HK-2 (cell line): Measurements from ENCODE around the gene EEF1AKMT1.
A peak's percentile ranks its signal among the peaks of the same experiment; 100 is the strongest.

Experiments
- DNase-seq: peaks from one replicate; pipeline ENCODE4 v3.0.0-alpha.2; 2018; ENCODE audit not compliant: unreplicated experiment

Gene EEF1AKMT1, protein sequence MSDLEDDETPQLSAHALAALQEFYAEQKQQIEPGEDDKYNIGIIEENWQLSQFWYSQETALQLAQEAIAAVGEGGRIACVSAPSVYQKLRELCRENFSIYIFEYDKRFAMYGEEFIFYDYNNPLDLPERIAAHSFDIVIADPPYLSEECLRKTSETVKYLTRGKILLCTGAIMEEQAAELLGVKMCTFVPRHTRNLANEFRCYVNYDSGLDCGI

DNA sequence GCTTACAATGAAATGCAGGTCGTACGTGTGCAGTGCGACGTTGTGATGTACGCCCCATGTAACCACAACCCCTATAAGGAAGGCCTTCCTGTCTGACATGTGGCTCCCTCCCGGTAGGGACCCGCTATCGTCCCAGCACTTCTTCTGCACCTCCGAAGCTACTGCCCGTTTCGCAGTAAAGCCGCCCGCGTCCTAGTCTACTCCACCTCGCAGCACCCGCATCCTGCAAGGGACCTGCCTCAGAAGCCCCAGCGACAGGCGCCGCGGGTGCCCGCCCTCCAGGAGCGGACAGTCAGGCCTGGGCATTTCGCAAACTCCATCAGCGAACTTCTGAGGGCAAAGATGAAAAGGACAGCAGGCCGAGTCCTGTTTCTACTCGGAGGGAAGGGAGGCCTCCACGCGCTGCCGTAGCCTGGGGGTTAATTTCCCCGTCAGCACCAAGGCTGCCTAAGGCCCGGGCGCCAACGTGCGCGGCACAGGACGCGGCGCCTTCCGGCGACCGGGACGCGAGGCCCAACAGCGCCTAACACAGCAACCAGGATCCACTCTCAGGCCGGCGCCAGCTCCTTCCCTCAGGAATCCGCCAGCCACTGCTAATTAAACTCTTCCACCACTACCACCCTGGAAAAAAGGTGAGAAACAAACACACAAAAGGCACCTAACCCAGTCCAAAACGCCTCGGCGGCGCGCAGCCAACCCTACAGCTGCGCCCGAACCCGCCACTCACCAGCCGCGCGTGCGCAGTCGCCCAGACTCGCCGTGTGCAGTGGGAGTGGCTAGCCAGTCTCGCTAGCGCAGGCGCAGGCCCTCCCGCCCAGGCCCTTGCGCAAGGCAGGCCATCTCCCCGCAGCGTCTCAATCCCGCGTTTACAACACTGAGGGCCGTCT is at the start of gene EEF1AKMT1:
TSS of gene EEF1AKMT1 (minus strand) at position 768 of the 887 bp plus-strand sequence. CDS start 16,363 bp downstream, outside the sequence.
- DNase-seq = peak; percentile 89

DNA sequence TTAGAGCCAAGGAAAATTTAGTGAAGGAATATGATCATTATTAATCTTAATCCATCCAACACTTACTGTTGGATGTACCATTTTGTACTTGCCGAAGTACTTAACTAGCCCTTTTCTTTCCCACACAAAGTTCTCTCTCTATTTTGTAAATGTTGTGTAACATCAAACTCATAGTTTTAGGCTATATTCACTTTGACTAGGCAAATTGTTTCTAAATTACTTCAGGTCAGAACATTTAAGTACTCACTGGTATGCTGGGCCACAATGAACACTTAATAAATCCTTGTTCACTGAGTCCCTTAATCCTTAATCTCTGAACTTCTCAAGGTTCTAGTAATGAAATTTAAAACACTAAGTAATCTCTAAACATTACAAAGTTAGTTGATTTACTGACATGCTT is 49.3 kb upstream of the EEF1AKMT1 start:
- DNase-seq = no peak

DNA sequence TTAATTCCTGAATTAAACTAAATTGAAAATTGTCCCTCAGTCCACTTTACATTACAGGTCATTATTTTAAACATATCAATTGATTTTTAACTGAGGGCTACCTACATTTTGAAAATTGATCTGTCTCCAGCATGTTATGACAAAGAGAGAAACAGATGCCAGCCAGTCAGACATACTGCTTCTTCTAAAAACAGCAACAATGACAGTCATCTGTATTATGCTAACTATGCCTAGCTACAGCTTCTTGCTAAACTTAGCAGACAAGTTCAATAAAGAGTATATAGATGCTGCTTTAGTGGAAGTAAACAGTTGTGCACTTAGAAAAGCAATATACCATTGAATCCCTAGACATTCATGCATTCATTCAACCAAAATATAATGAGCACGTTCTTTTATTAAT is 48.6 kb upstream of the EEF1AKMT1 start:
- DNase-seq = no peak

DNA sequence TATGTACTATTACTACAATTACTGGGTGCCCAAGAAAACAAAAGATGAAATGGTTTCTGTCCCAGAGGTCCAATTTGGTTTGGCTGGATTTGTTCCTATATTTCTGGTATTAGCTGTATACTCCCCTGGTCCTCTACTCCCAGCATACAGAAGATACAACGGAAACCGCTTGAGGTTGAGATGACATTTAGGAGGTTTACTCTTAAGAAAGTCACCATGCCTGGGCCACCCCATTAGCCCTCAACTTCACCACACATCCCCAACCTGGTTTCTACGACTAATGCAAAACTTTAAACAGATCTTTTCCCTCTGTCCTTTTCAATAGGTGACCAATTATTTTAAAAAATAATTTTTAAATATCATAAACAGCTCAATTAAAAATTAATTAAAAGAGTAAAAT is 46.0 kb upstream of the EEF1AKMT1 start:
- DNase-seq = no peak

DNA sequence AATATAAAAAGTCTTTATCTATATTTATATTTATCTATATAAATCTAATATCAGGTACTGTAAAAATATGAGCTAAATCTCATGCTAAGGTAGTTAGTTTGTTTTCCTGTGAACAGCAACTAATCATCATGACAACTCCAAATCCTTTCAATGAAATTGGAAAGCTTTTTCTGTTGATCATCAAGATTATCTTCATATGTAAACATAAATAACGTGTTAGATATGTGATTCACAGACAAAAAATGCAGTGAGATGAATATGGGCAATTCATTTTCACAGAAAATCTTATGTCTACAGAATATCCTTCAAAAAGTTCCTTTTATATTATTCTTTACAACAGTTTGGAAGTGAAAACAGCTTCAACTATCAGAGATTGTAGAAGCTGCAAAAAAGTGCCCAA is 41.7 kb upstream of the EEF1AKMT1 start:
- DNase-seq = no peak

DNA sequence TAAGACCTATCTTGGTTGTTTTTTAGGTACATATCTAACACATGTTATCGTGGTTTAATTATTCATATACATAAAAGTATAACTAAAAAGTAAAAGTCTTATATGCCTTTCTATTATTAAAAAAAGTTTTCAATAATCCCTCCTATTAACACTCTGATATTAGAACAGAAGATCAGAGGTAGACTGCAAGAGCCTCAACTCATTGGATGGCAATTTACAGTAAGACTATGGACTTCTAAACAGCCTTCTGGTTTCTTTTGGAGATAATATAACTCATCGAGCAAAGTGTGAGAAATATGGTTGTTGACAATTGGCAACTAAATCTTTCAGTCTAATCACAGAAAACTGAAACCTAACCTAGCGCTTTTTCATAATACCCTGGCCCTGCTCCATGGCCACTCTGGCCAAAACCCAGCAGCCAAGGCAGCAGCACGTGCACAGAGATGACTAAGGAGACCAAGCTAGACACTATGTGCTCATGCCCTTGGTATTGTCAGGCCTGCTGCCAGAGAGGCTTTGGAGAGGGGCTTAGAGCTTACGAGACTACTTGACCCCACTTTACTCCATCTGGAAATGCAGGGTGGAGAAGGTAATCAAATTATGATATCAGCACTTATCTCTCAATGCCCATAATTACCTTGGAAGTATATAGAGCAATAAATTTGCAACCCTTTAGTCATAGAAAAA is 40.6 kb upstream of the EEF1AKMT1 start:
- peak; percentile 18 for DNase-seq

DNA sequence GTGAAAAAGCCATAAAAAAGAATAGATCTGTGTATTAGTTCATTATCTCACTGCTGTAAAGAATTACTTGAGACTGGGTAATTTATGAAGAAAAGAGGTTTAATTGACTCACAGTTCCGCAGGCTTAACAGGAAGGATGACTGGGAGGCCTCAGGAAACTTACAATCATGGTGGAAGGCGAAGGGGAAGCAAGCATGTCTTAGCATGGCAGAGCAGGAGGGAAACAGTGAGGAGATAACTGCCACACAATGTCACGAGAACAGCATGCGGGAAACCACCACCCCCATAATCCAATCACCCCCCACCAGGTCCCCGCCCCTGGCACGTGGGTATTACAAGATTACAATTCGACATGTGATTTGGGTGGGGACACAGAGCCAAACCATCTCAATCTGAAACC is 39.1 kb upstream of the EEF1AKMT1 start:
- DNase-seq = no peak

DNA sequence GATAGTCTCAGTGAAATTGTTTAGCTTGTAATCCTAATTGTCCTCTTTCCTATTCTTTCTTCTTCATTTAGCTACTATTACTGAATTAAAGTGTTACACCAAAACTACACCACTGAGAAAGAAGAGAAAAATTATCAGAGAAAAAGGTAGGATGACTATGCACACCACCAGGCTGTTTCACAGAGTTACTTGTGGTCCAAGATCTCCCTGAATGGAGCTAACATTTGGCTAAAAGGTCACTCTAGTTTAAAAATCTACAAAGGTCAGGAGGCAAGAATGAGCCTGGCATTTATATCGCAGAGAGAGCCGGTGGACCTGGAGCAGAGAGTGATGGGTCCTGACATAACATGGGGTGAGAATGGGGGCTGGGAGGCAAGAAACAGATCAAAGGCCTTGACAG is 37.0 kb upstream of the EEF1AKMT1 start:
- no peak for DNase-seq

DNA sequence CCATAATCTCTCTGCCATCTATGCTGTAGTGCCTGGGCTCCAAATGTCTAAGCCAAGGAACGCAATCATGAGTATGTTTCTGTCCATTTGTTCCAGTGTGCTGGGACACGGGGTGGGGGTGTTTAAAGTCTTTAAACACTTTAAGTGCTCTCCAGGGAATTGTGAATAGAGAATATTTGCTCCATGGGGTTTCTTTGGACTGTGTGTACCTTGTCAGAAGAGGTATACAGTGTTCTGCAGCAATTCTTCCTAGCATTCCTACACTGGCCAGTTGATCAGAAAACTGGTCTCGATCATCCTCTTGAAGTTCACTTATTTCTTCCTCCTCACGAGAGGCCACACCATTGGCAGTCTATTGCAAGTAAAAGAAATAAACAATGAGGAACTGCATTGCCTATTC is 35.1 kb upstream of the EEF1AKMT1 start:
- DNase-seq = no peak

DNA sequence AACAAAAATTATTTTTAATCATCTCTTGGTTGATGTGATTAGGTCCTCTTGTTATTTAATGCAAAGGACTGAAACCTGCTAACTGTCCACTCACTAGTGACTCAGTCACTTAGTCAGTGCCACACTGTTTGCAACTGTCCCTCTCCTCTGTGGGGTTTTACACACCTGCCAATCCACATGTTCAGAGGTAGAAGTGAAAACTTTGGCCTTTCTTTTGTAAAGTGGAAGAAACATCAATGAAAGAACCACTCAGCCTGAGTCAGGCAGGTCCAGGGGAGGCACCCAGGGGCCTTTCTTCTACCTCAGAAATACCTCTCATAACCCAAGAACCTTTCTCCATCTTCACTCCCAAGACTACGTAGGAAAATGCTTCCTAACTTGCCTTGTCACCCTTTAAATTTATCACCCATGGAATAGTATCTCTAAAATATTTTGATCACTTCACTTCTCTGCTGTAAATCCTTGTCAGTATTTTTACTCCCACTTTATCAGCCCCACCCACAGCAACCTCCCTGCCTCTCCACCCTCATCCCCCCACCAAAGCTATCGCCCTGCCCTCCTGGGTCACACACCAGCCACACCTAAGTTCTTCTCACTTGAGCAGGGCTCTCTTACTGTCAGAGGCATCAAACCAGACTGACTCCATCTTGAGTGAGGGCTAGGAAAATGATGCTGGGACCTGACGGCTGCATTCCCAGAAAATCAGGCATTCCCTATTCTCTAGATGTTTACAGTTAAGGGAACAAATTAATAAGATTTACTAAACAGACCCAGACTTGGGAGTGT is 29.6 kb upstream of the EEF1AKMT1 start:
- no peak for DNase-seq

DNA sequence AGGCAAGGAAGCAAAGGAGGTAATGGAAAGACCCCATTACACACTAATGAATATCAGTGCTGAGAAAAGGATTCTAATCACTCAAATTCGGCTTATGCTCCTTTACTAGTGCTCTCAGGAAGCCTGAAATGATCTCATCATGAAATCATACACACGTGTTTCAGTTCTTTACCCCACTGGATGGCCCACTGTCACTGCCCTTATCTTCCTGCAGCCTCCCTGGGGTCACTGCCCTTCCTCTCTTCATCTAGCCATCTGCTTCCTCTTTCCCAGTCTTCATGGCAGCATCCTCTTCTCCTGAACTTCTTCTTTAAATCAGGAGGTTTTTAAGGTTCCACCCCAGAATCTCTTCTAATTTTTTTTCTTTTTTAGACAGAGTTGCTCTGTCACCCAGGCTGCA is 27.9 kb upstream of the EEF1AKMT1 start:
- no peak for DNase-seq

DNA sequence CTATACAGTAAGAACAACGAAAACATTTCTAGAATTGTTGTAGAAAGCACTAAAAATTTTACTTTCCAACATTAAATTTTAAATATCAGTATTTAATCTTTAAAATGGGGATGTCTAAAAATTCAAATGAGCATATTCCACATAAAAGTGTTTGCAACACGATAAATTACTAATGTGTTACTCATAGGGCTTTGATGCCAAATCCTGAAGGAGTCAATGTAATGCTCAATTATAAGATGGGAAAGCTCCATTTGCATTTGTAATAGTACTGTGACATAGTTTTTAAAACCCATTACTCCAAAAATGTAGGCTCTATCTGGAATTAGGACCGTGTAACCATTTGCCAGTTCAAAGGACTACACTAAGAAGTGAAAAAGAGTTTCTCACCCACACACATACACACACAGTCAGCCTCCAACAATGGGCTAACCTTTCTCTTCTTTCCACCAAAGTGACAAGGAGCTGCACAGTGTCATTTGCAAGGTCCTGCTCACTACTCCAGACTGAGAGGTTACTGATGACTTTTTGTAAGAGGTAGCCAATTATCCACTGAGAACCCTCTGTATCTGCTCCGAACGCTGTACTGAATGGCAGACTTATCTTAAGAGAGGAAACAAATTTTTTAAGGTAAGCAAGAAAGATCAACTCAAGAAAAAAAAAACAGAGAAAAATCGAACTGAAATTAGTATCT is 26.1 kb upstream of the EEF1AKMT1 start:
- no peak for DNase-seq

DNA sequence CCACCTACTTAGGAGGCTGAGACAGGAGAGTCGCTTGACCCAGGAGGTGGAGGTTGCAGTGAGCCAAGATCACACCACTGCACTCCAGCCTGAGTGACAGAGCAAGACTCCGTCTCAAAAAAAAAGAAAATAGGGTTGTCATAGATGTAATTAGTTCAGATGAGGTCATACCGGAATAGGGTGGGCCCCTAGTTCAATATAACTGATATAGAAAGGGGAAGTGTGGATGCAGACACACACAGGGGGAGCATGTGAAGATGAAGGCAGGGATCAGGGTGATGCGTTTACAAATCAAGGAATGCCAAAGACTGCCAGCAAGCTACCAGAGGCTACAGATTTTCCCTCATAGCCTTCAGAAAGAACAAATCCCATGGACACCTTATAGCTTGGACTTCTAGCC is 24.3 kb upstream of the EEF1AKMT1 start:
- no peak for DNase-seq

DNA sequence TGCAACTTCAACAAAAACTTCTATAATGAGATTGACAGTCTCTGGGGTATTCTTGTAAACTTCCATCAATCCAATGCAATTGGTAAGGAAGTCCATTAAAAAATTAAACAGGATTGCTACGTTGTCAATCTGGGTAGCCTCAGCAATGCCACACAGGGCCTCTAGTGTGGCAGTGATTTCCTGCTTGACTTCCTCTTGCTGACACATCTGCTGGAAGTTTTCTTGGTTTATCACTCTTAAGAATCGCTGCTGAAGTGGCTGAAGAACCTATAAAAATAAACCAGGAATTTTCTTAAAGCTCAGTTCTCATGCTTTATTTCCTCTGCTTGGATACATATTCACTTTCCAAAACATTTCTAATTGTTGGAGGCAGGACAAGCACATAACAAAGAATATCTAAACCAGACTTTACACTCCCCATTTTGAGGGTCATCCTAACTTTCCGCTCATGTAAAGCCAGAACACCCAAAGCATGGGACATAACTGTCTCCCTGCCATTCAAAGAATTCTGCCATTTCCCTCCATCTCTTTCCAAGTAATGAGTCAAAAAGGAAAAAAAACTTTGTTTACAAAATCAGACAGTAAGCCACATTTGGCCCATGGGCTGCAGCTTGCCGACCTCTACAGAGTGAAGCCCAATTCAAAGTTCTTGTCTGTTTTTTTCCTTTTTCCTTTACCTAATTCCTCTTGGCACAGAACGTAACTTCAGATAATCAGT is 23.2 kb upstream of the EEF1AKMT1 start:
- DNase-seq = no peak

DNA sequence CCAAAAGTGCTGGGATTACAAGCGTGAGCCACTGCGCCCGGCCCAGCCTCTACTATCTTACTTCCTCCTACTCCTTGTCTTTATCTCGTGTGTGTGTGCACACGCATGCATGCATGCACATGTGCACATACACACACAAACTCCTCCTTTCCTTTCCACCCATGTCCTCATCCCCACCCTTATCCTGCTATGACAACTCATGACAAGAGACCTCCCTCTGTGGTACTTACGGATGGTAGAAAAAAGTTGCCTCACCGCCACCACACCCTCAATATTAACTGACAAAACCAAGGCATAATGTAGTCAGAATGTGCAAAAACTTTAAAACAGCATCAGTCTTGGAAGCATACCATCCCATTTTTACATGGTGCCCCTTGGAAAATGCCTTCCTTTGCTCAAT is 15.9 kb upstream of the EEF1AKMT1 start:
- DNase-seq = no peak

DNA sequence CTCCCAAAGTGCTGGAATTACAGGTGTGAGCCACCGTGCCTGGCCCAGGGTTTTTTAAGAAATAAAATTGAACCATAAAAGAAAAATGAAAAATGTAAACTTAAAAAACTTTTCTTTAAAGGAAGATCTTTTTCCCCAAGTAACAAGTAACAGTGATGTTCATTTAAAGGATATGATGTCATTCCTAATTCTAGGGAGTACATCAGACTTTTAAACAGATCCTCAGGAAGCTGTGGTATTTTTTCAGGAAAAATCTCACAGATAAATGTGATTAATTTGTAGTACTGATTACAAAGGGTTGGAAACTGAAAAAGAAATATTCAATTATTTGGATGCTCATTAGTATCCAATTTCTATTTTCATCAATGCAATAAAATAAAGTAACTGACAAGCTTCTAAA is 14.6 kb upstream of the EEF1AKMT1 start:
- no peak for DNase-seq

DNA sequence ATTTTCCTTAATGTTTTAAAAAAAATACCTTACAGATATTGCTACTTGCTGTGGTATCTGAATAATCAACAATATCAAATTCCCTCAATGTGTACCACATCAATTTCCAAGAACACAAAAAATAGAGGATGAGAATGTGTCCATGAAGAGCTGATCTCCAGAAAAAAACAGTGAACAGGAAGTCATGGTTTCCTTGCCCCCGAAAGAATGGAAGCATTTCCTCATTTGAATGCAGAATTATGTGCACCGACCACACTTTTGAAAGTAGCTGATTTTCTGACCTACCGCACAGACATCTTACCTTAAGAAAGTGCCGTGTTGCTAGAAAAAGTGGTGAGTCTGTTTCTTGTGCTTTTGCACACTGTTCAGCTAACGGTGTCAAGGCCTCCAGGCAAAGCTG is 13.4 kb upstream of the EEF1AKMT1 start:
- DNase-seq = no peak

DNA sequence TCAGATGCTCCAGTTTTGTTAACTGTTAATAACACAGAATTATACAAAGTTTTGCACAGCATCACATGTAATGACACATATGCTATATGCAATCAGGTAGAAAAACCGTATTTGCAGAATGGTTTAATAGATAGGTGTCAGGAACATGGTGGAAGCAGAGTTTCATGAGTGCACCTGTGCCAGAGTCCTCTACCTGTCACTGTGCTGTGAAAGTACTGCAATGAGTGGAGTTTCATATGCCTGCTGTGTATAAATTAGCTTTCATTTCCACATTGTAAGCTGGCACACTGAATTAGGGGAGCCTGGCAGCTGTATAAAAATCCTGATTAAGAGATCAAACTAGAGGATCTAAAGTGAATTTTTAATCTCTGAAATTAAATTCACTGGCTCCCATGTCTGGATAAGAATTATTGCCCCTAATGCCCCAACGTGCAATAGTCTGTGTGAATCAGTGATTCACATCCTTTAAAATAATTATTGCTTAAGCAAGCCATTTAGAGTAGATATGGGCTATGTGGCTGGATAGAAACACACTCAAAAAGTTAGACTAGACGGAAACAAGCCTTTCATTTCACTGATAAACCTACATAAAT is 8.5 kb upstream of the EEF1AKMT1 start:
- DNase-seq = no peak

DNA sequence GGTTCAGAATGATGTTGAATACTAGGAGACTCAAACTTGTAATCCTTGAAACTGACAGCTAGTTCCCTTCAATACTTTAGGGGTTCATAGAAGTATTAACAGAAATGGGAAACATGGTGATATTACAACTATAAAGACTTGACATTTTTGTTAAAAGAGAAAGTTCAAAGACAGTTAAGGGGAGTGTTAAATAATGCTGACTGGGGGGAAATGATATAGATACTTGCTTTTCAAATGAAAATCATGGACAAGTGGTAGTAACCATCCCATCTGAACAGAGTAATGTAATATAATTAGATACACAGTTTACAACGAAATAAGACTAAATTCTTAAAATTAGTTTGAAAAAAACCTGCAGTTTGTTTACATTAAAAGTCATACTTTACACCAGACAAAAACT is 6.6 kb upstream of the EEF1AKMT1 start:
- DNase-seq = no peak

DNA sequence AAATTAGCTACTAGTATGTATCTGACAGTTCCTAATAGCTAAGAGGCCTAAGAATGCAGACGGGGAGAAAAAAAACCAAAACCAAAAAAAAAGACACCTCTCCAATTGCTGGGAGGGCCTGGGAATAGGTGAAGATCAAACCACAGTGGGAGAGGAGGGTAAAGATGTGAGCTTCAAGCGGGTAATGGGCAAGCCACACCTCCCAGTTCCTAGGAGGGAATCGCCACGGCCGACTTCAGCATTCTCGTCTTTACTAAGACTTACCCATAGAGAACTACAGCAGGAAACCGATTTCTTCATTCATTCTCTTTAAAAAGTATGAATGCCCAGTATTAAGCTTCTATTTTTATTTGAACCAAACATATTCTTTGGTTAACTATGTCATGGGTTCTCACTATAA is 5.6 kb upstream of the EEF1AKMT1 start:
- no peak for DNase-seq
